ENCODE data around the gene TICRR. TPM values are rescaled to one million over a fixed set of nuclear protein-coding genes. Genes with fewer than 3 reads are reported as not detected.

The TICRR gene
- total RNA-seq, 1 experiment from 2014 or later, result 20.5 TPM

- no peak for TF ChIP-seq TCF7L2 (IDR thresholded peaks at IDR 0.05; ENCODE audit: low read depth, low read length)
- TF ChIP-seq CTCF (IDR thresholded peaks at IDR 0.05), result peak; percentile 81
- no peaks in the 10 kb centered on the region for H3K27me3 ChIP-seq (ENCODE audit: control insufficient read depth, insufficient read depth, low read length)
- H3K4me3 ChIP-seq (ENCODE audit: low read depth in 2 of 2, low read length in 2 of 2), result no peak overlapping the region
- ChIA-PET POLR2A (no interaction called here), CTCF (no interaction called here)
- H3K9me3 ChIP-seq (ENCODE audit: control insufficient read depth, insufficient read depth, low read depth, low read length), result no peaks in the 10 kb centered on the region
- intact Hi-C loops (cut with micrococcal nuclease; ENCODE audit: unreplicated experiment), result loop anchor here (5.0 kb wide), 2 partner anchors 64 to 114 kb away; no protein-coding TSS in a partner anchor
- no TSS peak for BruUV-seq (replicated peaks)
- H3K27ac ChIP-seq (ENCODE audit: low read length), result no peak overlapping the region
- peaks cover 3% of the 10 kb centered on the region for H3K4me1 ChIP-seq (ENCODE audit: control insufficient read depth, insufficient read depth, low read length)
- in situ Hi-C loops (cut with HindIII; ENCODE audit: low pct_unique_long_range_greater_than_20kb, low sequenced_read_pairs), result no loop called here
- peak; percentile 88 for ATAC-seq
- peak; percentile 60 for DNase-seq (ENCODE audit: low read depth, low spot score)
- H3K36me3 ChIP-seq (ENCODE audit: control insufficient read depth, insufficient read depth, low read length), result no peaks in the 10 kb centered on the region
Measured at GRCh38 chr15:89556413-89557262, 18.6 kb upstream of the TICRR start.

GRCh38 chr15:89559769-89560264 is 15.5 kb upstream of the TICRR start:
- DNase-seq (ENCODE audit: low read depth, low spot score), result no peak
- intact Hi-C loops (cut with micrococcal nuclease; ENCODE audit: unreplicated experiment) (loop anchor here (5.0 kb wide), 2 partner anchors 68 to 118 kb away; no protein-coding TSS in a partner anchor), in situ Hi-C loops (cut with HindIII; ENCODE audit: low pct_unique_long_range_greater_than_20kb, low sequenced_read_pairs) (no loop called here)
- CTCF ChIA-PET, result no interaction called here
- Histone ChIP-seq H3K27ac (ENCODE audit: low read length) (no peak overlapping the region), H3K4me1 (ENCODE audit: control insufficient read depth, insufficient read depth, low read length) (peaks cover 3% of the 10 kb centered on the region), H3K36me3 (ENCODE audit: control insufficient read depth, insufficient read depth, low read length) (no peaks in the 10 kb centered on the region), H3K9me3 (ENCODE audit: control insufficient read depth, insufficient read depth, low read depth, low read length) (no peaks in the 10 kb centered on the region), H3K27me3 (ENCODE audit: control insufficient read depth, insufficient read depth, low read length) (no peaks in the 10 kb centered on the region), H3K4me3 (ENCODE audit: low read depth in 2 of 2, low read length in 2 of 2) (no peak overlapping the region)
- POLR2A ChIA-PET, result no interaction called here
- BruUV-seq (replicated peaks), result no TSS peak
- ATAC-seq, result no peak
- TF ChIP-seq POLR2AphosphoS5 (IDR thresholded peaks at IDR 0.05; ENCODE audit: low read depth, low read length) (no peak), TCF7L2 (IDR thresholded peaks at IDR 0.05; ENCODE audit: low read depth, low read length) (no peak), CTCF (IDR thresholded peaks at IDR 0.05) (no peak), SIN3A (IDR thresholded peaks at IDR 0.05; ENCODE audit: borderline replicate concordance, insufficient read depth, low read depth, low read length) (no peak)
- TF ChIP-seq, protein P1, sequence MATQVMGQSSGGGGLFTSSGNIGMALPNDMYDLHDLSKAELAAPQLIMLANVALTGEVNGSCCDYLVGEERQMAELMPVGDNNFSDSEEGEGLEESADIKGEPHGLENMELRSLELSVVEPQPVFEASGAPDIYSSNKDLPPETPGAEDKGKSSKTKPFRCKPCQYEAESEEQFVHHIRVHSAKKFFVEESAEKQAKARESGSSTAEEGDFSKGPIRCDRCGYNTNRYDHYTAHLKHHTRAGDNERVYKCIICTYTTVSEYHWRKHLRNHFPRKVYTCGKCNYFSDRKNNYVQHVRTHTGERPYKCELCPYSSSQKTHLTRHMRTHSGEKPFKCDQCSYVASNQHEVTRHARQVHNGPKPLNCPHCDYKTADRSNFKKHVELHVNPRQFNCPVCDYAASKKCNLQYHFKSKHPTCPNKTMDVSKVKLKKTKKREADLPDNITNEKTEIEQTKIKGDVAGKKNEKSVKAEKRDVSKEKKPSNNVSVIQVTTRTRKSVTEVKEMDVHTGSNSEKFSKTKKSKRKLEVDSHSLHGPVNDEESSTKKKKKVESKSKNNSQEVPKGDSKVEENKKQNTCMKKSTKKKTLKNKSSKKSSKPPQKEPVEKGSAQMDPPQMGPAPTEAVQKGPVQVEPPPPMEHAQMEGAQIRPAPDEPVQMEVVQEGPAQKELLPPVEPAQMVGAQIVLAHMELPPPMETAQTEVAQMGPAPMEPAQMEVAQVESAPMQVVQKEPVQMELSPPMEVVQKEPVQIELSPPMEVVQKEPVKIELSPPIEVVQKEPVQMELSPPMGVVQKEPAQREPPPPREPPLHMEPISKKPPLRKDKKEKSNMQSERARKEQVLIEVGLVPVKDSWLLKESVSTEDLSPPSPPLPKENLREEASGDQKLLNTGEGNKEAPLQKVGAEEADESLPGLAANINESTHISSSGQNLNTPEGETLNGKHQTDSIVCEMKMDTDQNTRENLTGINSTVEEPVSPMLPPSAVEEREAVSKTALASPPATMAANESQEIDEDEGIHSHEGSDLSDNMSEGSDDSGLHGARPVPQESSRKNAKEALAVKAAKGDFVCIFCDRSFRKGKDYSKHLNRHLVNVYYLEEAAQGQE (IDR thresholded peaks at IDR 0.05; ENCODE audit: insufficient read depth in 1 of 2, low read depth in 2 of 2, low read length in 1 of 2), result no peak
